Astrocyte of the spinal cord (primary cell): Measurements from ENCODE around the gene TUBD1.
"Not testable (repeated sequence)": the region's sequence is repeated elsewhere in the genome, so short reads cannot be mapped to it uniquely, and the experiment has no call there.

Experiments used
- DNase-seq: peaks from one replicate; pipeline ENCODE4 v3.0.0; 2011; ENCODE audit warnings: low read depth, low spot score
- H3K4me3 ChIP-seq: 2 replicates; pipeline ENCODE4 v1.5.1; 2011; ENCODE audit warnings: low read depth, mild to moderate bottlenecking, low read length, moderate library complexity
- CTCF ChIP-seq: IDR thresholded peaks from 2 replicates; pipeline ENCODE4 v1.5.1; 2012; ENCODE audit warnings: low read depth, mild to moderate bottlenecking, low read length, inconsistent platforms
- in situ Hi-C: cut with HindIII; loops from 2 replicates; pipeline ENCODE4 v1.10.0; 2017; ENCODE audit warnings: low sequenced_read_pairs

The TUBD1 gene

GRCh38 chr17:59874376-59874775 is 18.4 kb downstream of the TUBD1 start:
- in situ Hi-C loops = no loop called here
- TF ChIP-seq CTCF = no peak

GRCh38 chr17:59873414-59873813 is 19.3 kb downstream of the TUBD1 start:
- DNase-seq, in situ Hi-C loops, H3K4me3 ChIP-seq: not testable (repeated sequence)

More at GRCh38 chr17:59874376-59874775, 18.4 kb downstream of the TUBD1 start:
- no peak for DNase-seq
- H3K4me3 ChIP-seq = no peak overlapping the region

- in situ Hi-C loops = no loop called here
- H3K4me3 ChIP-seq = no peak overlapping the region
- no peak for DNase-seq
- no peak for TF ChIP-seq CTCF
Observed at GRCh38 chr17:59872351-59872750, 20.4 kb downstream of the TUBD1 start.

GRCh38 chr17:59870482-59870881 is 22.3 kb downstream of the TUBD1 start:
- no peak for DNase-seq
- in situ Hi-C loops = no loop called here
- no peak for TF ChIP-seq CTCF
- H3K4me3 ChIP-seq = no peak overlapping the region

GRCh38 chr17:59869941-59870218 is 22.9 kb downstream of the TUBD1 start:
- DNase-seq = no peak
- no peak overlapping the region for H3K4me3 ChIP-seq
- in situ Hi-C loops = no loop called here
- no peak for TF ChIP-seq CTCF

- in situ Hi-C loops = no loop called here
- no peak for DNase-seq
- no peak for TF ChIP-seq CTCF
- H3K4me3 ChIP-seq = no peak overlapping the region
Observed at GRCh38 chr17:59863616-59864015, 29.1 kb downstream of the TUBD1 start.

GRCh38 chr17:59859444-59860025 is 33.2 kb downstream of the TUBD1 start:
- TF ChIP-seq CTCF = peak; percentile 53
- no peak overlapping the region for H3K4me3 ChIP-seq
- peak; percentile 80 for DNase-seq
- in situ Hi-C loops = no loop called here
